Esophagus squamous epithelium (tissue), 5 donors: ENCODE measurements around the gene RNF217. TPM values are rescaled to one million over a fixed set of nuclear protein-coding genes. Genes with fewer than 3 reads are reported as not detected.

Experiments
- DNase-seq: peaks from one replicate; lab custom pipeline; 2025; lab: John Stamatoyannopoulos, UW
- H3K27ac ChIP-seq, 4 donors: fragments of 200-600 bp; sonication (generic); one replicate each; pipeline ENCODE4 v1.5.1; 2016 to 2019; ENCODE audit warnings: mild to moderate bottlenecking in 1 of 4
- H3K27me3 ChIP-seq, 4 donors: fragments of 200-600 bp; sonication (generic); 1 replicate in 3 of 4; 2 replicates in 1 of 4; pipeline versions ENCODE4 v1.5.1 to v1.6.0; 2017 to 2021; ENCODE audit warnings: antibody characterized with exemption in 1 of 4
- H3K36me3 ChIP-seq, 3 donors: fragments of 200-600 bp; sonication (generic); one replicate each; pipeline ENCODE4 v1.5.1; 2016 to 2019
- H3K4me1 ChIP-seq, 3 donors: fragments of 200-600 bp; sonication (generic); one replicate each; pipeline ENCODE4 v1.5.1; 2017 to 2019
- H3K4me3 ChIP-seq, 4 donors: fragments of 200-600 bp; sonication (generic); 1 replicate in 3 of 4; 2 replicates in 1 of 4; pipeline ENCODE4 v1.5.1; 2016 to 2019; ENCODE audit warnings: mild to moderate bottlenecking in 2 of 4, moderate library complexity in 1 of 4
- H3K9me3 ChIP-seq, 3 donors: fragments of 200-600 bp; sonication (generic); one replicate each; pipeline ENCODE4 v1.5.1; 2016 to 2019
- POLR2A ChIP-seq, 4 donors: fragments of 450-650 bp; IDR thresholded peaks; one replicate each; pipeline ENCODE4 v1.6.1; 2017; ENCODE audit warnings: antibody characterized with exemption in 4 of 4, mild to moderate bottlenecking in 4 of 4, moderate library complexity in 3 of 4
- WGBS, 2 donors: methylation state at CpG; one replicate each; pipeline ENCODE4 v1.1.5; 2018; 5-methylcytosine and 5-hydroxymethylcytosine counted together
- intact Hi-C: fragments of 100-400 bp; cut with DNase I; formaldehyde crosslinking; loops from one replicate; pipeline ENCODE4 v1.15.0; 2022
- total RNA-seq, 4 donors: library from RNA; depleted of rRNA; stranded (reverse); fragments of >200 nt; gene quantifications; one replicate each; pipeline ENCODE4 v1.1.0, GENCODE V29; 2016
- TF ChIP-seq, protein P1 (sequence below), 6 experiments: fragments of 450-650 bp in 4 of 6; fragments of 200-600 bp in 2 of 6; sonication (generic) in 2 of 6; IDR thresholded peaks; one replicate each; pipeline ENCODE4 v1.5.1; 2016 to 2019; ENCODE audit warnings: antibody characterized with exemption in 6 of 6, mild to moderate bottlenecking in 4 of 6, moderate library complexity in 4 of 6
- donor health status: DM: yes; HTN: yes; CAD: no.

RNF217 gene
- total RNA-seq, 4 donors from 2014 or later = 9.1 to 26.3 (median 15.4) TPM

DNA sequence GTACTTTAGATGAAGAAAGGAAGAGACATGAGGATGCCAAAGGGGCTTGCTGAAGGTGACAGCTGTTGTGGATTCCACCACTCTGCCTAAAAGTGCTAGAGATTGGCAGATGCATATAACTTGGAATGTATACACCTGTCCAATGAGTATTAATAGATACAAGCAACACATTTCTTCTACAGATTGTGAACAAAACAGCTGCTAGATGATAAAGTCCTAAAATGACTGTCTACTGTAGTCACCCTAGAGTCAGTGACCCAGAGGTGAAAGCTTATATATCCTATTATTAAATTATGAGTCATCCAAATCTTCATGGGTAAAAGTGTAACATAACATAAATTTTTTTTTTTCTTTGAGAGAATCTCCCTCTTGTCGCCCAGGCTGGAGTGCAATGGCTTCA is 5.2 kb downstream of the RNF217 start:
- no peaks in the 10 kb centered on the region for H3K9me3 ChIP-seq
- intact Hi-C loops = no loop called here
- WGBS, 2 donors = 79 to 83% methylated on average over 1 of the region's 1 CpG
- no peak overlapping the region for H3K4me3 ChIP-seq
- no peaks in the 10 kb centered on the region for H3K27me3 ChIP-seq
- peaks cover 0 to 73% (median 32%) of the 10 kb centered on the region in 3 donors for H3K4me1 ChIP-seq
- DNase-seq = no peak
- TF ChIP-seq, protein P1, sequence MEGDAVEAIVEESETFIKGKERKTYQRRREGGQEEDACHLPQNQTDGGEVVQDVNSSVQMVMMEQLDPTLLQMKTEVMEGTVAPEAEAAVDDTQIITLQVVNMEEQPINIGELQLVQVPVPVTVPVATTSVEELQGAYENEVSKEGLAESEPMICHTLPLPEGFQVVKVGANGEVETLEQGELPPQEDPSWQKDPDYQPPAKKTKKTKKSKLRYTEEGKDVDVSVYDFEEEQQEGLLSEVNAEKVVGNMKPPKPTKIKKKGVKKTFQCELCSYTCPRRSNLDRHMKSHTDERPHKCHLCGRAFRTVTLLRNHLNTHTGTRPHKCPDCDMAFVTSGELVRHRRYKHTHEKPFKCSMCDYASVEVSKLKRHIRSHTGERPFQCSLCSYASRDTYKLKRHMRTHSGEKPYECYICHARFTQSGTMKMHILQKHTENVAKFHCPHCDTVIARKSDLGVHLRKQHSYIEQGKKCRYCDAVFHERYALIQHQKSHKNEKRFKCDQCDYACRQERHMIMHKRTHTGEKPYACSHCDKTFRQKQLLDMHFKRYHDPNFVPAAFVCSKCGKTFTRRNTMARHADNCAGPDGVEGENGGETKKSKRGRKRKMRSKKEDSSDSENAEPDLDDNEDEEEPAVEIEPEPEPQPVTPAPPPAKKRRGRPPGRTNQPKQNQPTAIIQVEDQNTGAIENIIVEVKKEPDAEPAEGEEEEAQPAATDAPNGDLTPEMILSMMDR (IDR thresholded peaks at IDR 0.05) = no peak
- no peak overlapping the region for H3K27ac ChIP-seq
- peaks cover under 1 to 29% (median 9%) of the 10 kb centered on the region in 3 donors for H3K36me3 ChIP-seq

DNA sequence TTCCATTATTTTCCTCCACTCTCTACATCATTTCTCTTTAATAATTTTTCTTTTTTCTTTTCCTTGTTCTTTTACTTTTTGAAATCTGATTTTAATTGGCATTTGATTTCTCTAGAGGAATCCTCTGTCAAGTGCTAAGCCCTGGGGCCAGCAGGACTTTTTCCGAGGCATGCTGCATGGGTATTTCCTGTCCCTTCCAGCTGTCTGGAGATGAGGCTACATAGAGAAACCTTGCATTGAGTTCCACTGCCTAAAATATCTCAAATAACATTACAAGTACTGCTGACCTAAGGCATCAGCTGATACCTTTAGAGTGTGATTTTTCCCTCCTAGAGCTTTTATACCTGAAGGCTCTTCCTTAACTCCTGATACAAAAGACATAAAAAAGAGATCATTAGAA is 6.2 kb downstream of the RNF217 start:
- H3K36me3 ChIP-seq = peaks cover 3 to 38% (median 10%) of the 10 kb centered on the region in 3 donors
- TF ChIP-seq, protein P1 (IDR thresholded peaks at IDR 0.05) = no peak
- no peak for TF ChIP-seq POLR2A (IDR thresholded peaks at IDR 0.05)
- no peaks in the 10 kb centered on the region for H3K9me3 ChIP-seq
- DNase-seq = no peak
- intact Hi-C loops = no loop called here
- no peak overlapping the region for H3K4me3 ChIP-seq
- H3K27ac ChIP-seq = no peak overlapping the region
- H3K27me3 ChIP-seq = no peaks in the 10 kb centered on the region
- WGBS, 2 donors = 45 to 62% methylated on average over 1 of the region's 1 CpG
- peaks cover 0 to 68% (median 32%) of the 10 kb centered on the region in 3 donors for H3K4me1 ChIP-seq

DNA sequence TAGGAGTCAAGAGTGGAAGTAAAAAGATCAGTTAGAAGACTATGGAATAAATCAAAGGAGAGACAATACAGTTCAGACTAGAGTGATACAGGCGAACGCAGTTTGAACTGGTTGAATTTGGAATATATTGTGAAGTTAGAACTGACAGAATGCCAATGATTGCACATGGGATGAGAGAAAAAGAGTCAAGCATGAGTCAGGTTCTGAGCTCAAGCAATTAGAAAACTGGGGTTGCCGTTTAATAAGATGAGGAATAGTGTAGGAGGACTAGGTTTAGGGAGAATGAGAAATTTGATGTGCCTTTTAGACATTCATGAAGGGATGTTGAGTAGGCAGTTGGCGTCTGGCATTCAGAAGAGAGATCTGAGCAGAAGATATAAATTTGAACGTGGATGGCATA is 8.0 kb downstream of the RNF217 start:
- WGBS, 2 donors = 49 to 63% methylated on average over 5 of the region's 5 CpGs
- no peak overlapping the region for H3K4me3 ChIP-seq
- DNase-seq = no peak
- no peaks in the 10 kb centered on the region for H3K9me3 ChIP-seq
- peaks cover 0 to 50% (median 25%) of the 10 kb centered on the region in 3 donors for H3K4me1 ChIP-seq
- peaks cover 3 to 45% (median 10%) of the 10 kb centered on the region in 3 donors for H3K36me3 ChIP-seq
- H3K27me3 ChIP-seq = no peaks in the 10 kb centered on the region
- TF ChIP-seq, protein P1 (IDR thresholded peaks at IDR 0.05) = no peak
- no peak for TF ChIP-seq POLR2A (IDR thresholded peaks at IDR 0.05)
- intact Hi-C loops = no loop called here
- H3K27ac ChIP-seq = no peak overlapping the region

DNA sequence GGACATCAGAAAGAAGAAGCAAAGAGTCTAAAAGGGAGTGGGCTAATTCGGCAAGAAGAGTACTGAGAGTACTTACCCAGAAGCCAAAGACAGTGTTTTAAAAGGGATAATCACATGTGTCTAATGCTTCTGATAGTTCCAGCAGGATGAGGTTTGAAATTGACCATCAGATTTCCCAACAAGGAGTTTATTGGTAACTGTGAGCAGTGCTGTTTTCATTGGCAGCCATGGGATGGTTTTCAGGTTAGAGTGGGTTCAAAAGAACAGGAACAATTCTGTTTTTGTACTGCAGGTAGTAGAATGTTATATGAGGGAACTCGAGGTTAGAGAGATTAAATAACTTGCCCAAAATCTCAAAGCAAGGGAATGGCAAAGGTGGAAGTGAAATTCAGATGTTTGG is 8.5 kb downstream of the RNF217 start:
- WGBS, 2 donors = 80 to 88% methylated on average over 2 of the region's 2 CpGs
- no peaks in the 10 kb centered on the region for H3K27me3 ChIP-seq
- H3K36me3 ChIP-seq = peaks cover 3 to 45% (median 10%) of the 10 kb centered on the region in 3 donors
- intact Hi-C loops = no loop called here
- H3K4me3 ChIP-seq = no peak overlapping the region
- H3K9me3 ChIP-seq = no peaks in the 10 kb centered on the region
- H3K27ac ChIP-seq = no peak overlapping the region
- TF ChIP-seq, protein P1 (IDR thresholded peaks at IDR 0.05) = no peak
- TF ChIP-seq POLR2A (IDR thresholded peaks at IDR 0.05) = no peak
- H3K4me1 ChIP-seq = peaks cover 0 to 45% (median 20%) of the 10 kb centered on the region in 3 donors
- no peak for DNase-seq

DNA sequence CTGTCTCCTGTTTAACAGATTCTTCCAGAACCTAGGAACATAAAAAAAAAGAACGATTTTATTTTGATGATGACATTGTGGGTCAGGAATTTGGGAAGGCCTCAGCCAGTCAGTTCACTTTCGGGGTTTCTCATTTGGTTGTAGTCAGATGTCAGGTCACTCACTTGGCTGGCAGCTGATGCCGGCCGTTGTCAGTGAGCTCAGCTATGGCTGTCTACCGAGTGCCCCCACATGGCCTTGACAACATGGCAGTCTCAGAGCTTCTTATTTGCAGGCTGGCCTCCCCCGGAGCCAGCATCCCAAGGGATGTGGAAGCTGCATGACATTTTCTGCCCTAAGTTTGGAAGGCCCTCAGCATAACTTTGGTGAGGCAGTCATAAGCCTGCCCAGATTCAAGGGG is 11.5 kb downstream of the RNF217 start:
- TF ChIP-seq, protein P1 (IDR thresholded peaks at IDR 0.05) = no peak
- TF ChIP-seq POLR2A (IDR thresholded peaks at IDR 0.05) = no peak
- Histone ChIP-seq H3K36me3 (peaks cover 10 to 45% (median 10%) of the 10 kb centered on the region in 3 donors), H3K4me1 (peaks cover 0 to 14% (median 0%) of the 10 kb centered on the region in 3 donors), H3K27me3 (no peaks in the 10 kb centered on the region), H3K4me3 (no peak overlapping the region), H3K9me3 (peaks cover 0 to 10% (median 0%) of the 10 kb centered on the region in 3 donors), H3K27ac (no peak overlapping the region)
- DNase-seq = no peak
- WGBS, 2 donors = 84 to 95% methylated on average over 6 of the region's 6 CpGs
- intact Hi-C loops = no loop called here
